HG02571 (cell line): Measurements from ENCODE around the gene SLC2A2.

Experiments used
- ATAC-seq: cut with Tn5 transposase; IDR thresholded peaks from one replicate; pipeline ENCODE4 v1.9.1; 2021; ENCODE audit warnings: mild to moderate bottlenecking, moderate library complexity; ENCODE audit not compliant: unreplicated experiment

Gene SLC2A2

DNA sequence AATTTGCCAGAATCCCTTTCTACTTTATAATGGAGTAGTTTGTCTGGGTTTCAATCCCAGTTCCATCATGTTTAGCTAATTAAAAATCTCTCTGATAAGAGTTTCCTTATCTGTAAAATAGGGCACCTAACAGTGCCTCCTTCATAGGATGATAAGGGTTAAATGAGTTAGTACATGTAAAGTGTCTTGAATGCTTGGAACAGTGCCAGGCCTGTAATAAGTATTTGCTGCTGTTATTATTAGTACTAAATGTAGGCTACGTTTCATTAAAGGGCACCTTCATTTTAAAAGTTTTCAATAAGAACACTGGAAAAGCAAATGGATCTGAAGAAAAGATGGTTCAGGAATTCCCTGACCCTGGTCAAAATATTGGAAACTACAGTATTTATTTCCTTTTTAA, 11.8 kb upstream of the SLC2A2 start:
- no peak for ATAC-seq

DNA sequence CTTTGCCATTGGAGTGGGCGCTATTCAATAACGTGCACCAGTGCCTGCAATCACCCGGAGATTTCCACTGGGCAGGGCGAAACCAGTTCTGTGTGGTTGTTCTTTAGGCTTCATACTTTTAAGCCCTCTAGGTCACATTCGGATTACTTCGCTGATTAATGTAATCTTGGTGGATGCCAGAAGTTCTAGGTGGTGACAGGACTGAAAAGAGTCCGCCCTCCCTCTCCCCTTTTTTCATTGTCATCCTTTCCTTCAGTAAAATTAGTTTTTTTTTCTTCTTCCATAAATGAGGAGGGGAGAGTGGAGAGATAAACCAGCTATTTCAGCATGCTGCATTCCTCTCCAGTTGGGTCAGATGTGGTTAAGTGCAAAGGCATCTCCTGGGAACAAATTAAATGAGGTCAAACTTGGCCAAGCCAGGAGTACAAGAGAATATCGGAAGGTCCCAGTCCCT, 2.3 kb upstream of the SLC2A2 start:
- no peak for ATAC-seq

DNA sequence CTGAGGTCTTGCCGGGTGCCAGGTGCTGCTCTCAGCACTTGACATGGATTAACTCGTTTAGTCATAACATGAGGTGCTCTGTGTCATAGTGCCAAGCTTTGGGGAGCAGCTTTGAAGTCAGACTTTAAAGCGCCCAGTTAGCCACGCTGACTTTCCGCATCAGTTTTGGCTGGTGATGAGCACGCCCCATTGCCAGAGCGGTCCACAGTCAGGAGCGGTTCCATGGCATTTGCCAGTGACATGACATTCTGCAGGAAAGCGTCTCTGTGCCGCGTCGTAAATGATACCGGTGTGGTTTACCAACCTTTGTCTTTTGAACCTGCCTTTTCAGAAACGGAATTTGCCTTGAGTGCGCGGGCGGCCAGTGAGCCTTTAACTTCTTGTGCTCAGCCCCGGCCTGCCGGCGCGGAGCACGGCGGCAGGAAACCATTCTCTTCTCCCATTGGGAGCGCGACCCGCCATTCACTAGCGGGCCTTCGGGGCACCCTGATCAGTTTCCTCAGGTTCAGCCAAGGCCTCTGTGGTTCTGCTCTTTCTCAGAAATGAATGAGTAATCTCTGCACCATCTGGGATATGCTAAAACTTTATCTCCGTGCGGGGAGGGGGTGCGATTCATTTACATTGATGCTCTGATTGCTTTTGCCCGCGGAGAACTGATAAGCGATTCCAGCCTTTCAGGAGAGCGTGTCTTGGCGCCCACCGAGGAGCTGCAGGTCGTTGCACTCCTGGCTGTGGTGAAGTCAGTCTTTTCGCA, 1.7 kb upstream of the SLC2A2 start:
- no peak for ATAC-seq

DNA sequence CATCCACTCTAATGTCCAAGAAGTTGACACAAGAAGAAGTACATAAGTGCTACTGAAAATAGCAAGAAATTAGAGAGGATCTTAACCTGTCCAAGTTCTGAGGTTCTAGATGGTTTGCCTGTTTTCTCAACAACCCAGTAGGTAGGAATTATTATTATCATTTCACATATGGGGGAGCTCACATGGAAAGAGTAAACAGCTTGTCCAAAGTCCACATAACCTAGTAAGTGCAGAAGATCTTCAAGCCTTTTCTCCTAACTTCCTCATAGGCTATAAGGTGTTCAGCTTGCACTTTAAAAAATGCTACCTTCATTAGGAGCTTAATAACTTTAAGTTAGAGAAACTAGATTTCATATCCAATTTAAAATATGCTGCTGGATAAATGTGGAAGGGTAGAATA, 3.0 kb downstream of the SLC2A2 start:
- ATAC-seq = no peak

DNA sequence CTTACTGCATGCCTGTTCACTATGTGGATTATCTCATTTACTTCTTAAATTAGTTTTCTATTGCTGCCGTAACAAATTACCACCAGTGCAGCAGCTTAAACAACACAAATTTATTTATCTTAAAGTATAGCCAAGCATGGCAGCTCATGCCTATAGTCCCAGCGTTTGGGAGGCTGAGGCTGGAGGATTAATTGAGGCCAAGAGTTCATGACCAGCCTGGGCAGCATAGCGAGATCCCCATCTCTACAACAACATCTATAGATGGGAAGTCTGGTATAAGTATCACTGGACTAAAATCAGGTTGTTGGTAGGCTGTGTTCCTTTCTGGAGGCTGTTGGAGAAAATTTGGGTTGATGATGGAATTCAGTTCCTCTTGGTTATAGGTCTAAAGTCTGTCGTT, 5.1 kb downstream of the SLC2A2 start:
- ATAC-seq = no peak

GRCh38 chr3:171018156-171018935, 8.2 kb downstream of the SLC2A2 start:
- no peak for ATAC-seq

- ATAC-seq = no peak
These were observed 12.4 kb downstream of the SLC2A2 start for GRCh38 chr3:171013822-171014748.

GRCh38 chr3:171011873-171012336, 14.6 kb downstream of the SLC2A2 start:
- ATAC-seq = no peak

- no peak for ATAC-seq
These were observed 15.2 kb downstream of the SLC2A2 start for GRCh38 chr3:171011109-171011872.

DNA sequence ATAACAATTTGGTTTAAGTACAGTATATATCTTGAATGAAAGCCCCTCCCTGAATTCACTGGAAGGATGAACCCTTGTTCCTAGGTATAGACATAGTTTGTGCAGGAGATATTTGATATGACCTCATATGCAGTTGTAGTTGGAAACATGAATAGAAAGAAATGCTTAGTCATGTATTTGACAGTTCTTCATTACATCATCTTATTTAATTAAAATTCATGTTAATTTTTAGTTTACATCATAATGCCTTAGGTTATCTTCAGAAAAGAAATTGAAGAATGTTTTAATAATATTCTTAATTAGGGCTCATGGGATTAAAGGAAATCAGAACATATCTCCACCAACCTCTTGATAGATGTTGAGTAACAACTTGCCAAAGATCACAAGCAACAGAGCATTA, 19.2 kb downstream of the SLC2A2 start:
- no peak for ATAC-seq

GRCh38 chr3:171005648-171006047, 20.9 kb downstream of the SLC2A2 start:
- no peak for ATAC-seq

DNA sequence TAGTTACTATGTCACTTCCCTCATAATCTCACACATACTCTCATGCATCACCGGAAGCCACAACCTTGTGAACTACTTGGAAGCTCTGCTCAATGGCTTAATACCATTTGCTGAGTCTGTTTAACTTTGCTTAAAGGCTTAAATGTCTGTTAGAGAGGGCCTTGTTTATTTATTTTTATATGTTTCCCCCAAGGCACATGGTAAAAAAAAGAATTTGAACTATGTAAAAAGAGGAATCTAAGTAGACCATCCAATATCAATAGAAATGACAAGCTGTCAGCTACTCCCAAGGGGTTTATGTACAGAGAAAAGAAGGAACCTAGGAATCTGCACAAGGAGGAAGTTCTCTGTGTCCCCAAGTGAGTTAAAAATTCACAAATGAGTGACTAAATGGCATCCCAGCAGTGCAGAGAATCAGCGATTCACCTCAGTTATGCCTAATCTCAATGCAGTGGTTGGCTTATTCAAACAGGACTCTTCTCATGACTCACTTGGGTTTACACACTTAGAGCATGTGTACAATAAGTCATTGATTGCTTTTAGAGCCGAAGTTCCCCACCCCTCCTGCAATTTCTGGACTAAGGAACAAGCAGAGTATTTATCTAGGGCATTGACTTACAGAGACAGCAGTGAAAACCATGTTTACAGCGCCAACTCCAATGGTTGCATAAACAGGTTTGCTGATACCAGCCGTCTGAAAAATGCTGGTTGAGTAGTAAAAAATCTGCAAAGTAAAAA, 24.4 kb downstream of the SLC2A2 start:
- ATAC-seq = no peak

DNA sequence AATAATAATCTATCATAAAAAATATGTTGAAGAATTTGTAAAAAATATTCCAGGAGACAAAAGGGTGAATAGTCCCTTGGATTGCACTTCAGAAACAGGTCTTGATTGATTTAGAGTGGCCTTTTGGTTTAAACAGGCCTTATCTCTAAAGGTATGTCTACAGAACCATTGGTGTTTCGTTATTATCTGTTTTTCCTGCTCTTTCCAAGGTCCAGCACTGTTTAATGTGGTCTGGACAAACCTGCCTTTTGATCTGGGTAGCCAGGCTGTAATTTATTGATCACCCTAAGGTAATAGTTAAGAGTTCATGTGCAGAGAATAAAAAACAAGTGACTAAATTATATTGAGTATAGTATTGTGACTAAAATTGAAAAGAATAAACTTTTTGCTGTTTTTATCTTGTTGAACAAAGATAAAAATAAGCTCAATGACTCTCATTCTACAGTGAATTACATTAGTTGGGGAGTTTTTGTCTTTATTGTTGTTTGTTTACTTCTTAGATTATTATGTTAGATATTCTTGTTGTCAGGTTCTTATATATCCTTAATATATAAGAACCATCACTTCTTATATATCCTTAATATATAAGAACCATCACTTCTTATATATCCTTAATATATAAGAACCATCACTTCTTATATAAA, 25.1 kb downstream of the SLC2A2 start:
- ATAC-seq = no peak

- no peak for ATAC-seq
These were observed 26.2 kb downstream of the SLC2A2 start for GRCh38 chr3:171000281-171000680.

GRCh38 chr3:170999737-171000242, 26.7 kb downstream of the SLC2A2 start:
- no peak for ATAC-seq

- no peak for ATAC-seq
These were observed 28.3 kb downstream of the SLC2A2 start for GRCh38 chr3:170997961-170998913.

GRCh38 chr3:170992854-170993253, 33.7 kb downstream of the SLC2A2 start:
- ATAC-seq = no peak

GRCh38 chr3:170991664-170992063, 34.9 kb downstream of the SLC2A2 start:
- no peak for ATAC-seq
